Neural cell (in vitro differentiated cells): ENCODE data around the gene LRRC4B.

Source experiments
- CTCF ChIP-seq: fragments of 450-650 bp; IDR thresholded peaks from 2 replicates; pipeline ENCODE4 v1.5.1; 2014; ENCODE audit warnings: antibody characterized with exemption, mild to moderate bottlenecking, moderate library complexity; ENCODE audit not compliant: poor library complexity, severe bottlenecking
- EP300 ChIP-seq: fragments of 450-650 bp; conservative IDR thresholded peaks from 2 replicates; pipeline ENCODE4 v1.6.1; 2014; ENCODE audit warnings: antibody characterized with exemption, mild to moderate bottlenecking, moderate library complexity; ENCODE audit not compliant: poor library complexity, severe bottlenecking
- EZH2 ChIP-seq: fragments of 200-600, 300-800 bp; shearing (Covaris generic), sonication (generic); IDR thresholded peaks from 2 replicates; pipeline ENCODE4 v1.6.1; 2014; ENCODE audit warnings: antibody characterized with exemption, low read length, borderline replicate concordance, mild to moderate bottlenecking; ENCODE audit not compliant: insufficient read depth, poor library complexity, severe bottlenecking
- POLR2AphosphoS5 ChIP-seq: IDR thresholded peaks from 2 replicates; pipeline ENCODE4 v1.6.1; 2012
- SMC3 ChIP-seq: fragments of 450-650 bp; conservative IDR thresholded peaks from 2 replicates; pipeline ENCODE4 v1.6.1; 2014; ENCODE audit warnings: antibody characterized with exemption, mild to moderate bottlenecking, moderate library complexity; ENCODE audit not compliant: poor library complexity

DNA sequence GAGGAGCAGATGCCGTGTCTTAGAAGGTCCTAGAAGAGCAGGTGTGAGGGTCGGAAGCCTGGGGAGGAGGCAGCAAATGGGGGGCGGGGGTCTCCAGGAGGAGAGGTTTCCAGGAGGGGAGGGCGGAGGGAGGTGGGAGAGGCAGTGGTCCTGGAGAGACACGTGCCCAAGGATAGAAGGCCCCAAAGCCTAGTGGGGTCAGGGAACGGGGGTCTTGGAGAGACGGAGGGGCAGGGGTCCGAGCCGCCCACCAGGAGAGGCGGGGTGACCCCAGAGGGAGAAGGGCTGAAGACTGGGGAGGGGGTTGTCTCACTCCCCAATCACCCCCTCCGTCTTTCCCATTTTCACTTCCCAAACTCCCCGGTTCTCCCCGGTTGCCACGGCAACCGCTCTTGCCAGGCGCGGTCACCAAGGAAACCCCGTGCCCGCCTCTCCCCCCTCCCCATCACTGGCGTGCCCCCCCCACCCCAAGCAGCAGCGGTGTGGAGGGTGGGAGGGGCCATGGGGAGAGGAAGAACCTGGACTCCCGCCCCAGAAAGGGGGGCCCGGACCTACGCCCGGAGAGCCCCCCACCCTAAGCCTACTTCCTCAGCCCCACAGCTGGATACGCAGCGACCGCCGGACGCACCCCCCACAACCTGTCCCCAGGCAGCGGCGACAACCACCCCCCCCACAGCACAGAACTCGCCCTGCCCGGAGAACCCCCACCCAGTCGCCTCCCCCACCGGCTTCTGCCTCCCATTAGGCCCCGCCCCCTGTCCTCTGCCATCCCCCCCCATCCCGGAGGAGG is 988 bp downstream of the LRRC4B start:
- TF ChIP-seq CTCF (no peak), EP300 (no peak), EZH2 (no peak), SMC3 (no peak), POLR2AphosphoS5 (peak; percentile 6)
